ENCODE results near the gene PPP2R1B. TPM values are rescaled to one million over a fixed set of nuclear protein-coding genes. Genes with fewer than 3 reads are reported as not detected.

Gene PPP2R1B
- total RNA-seq, 1 experiment from 2014 or later, result 29.7 TPM

- Histone ChIP-seq H3K4me3 (no peak overlapping the region), H3K9me3 (replicated peaks) (no peaks in the 10 kb centered on the region), H3K27ac (peak overlapping the region; percentile 95), H3K4me1 (replicated peaks) (peaks cover 54% of the 10 kb centered on the region), H3K36me3 (peaks cover 6% of the 10 kb centered on the region), H3K27me3 (replicated peaks) (no peaks in the 10 kb centered on the region)
- DNase-seq (ENCODE audit: low read depth in 1 of 2, low spot score in 2 of 2), result no peak
These were observed 31.9 kb downstream of the PPP2R1B start for GRCh38 chr11:111734101-111734953.

GRCh38 chr11:111733611-111734088 lies 32.5 kb downstream of the PPP2R1B start:
- H3K4me1 ChIP-seq (replicated peaks), result peaks cover 54% of the 10 kb centered on the region
- H3K36me3 ChIP-seq, result peaks cover 6% of the 10 kb centered on the region
- no peaks in the 10 kb centered on the region for H3K27me3 ChIP-seq (replicated peaks)
- peak overlapping the region; percentile 95 for H3K27ac ChIP-seq
- peak in 1 of 2 experiments; percentile 31 for DNase-seq (ENCODE audit: low read depth in 1 of 2, low spot score in 2 of 2)
- no peak overlapping the region for H3K4me3 ChIP-seq
- H3K9me3 ChIP-seq (replicated peaks), result no peaks in the 10 kb centered on the region

GRCh38 chr11:111733016-111733415 lies 33.2 kb downstream of the PPP2R1B start:
- Histone ChIP-seq H3K4me1 (replicated peaks) (peaks cover 54% of the 10 kb centered on the region), H3K27me3 (replicated peaks) (no peaks in the 10 kb centered on the region), H3K36me3 (peaks cover 6% of the 10 kb centered on the region), H3K4me3 (no peak overlapping the region), H3K27ac (peak overlapping the region; percentile 95), H3K9me3 (replicated peaks) (no peaks in the 10 kb centered on the region)
- DNase-seq (ENCODE audit: low read depth in 1 of 2, low spot score in 2 of 2), result peak; percentile 61 to 72

- no peak for DNase-seq (ENCODE audit: low read depth in 1 of 2, low spot score in 2 of 2)
- Histone ChIP-seq H3K27me3 (replicated peaks) (no peaks in the 10 kb centered on the region), H3K27ac (no peak overlapping the region), H3K4me1 (replicated peaks) (peaks cover 52% of the 10 kb centered on the region), H3K9me3 (replicated peaks) (no peaks in the 10 kb centered on the region), H3K36me3 (peaks cover 6% of the 10 kb centered on the region), H3K4me3 (no peak overlapping the region)
These were observed 34.4 kb downstream of the PPP2R1B start for GRCh38 chr11:111731821-111732220.

- Histone ChIP-seq H3K4me3 (no peak overlapping the region), H3K4me1 (replicated peaks) (peaks cover 44% of the 10 kb centered on the region), H3K36me3 (peaks cover under 1% of the 10 kb centered on the region; the same call in 1 of the 2 replicates), H3K27ac (no peak overlapping the region), H3K27me3 (replicated peaks) (no peaks in the 10 kb centered on the region), H3K9me3 (replicated peaks) (no peaks in the 10 kb centered on the region)
- DNase-seq (ENCODE audit: low read depth in 1 of 2, low spot score in 2 of 2), result no peak
These were observed 35.2 kb downstream of the PPP2R1B start for GRCh38 chr11:111730871-111731591.

GRCh38 chr11:111729831-111730311 lies 36.3 kb downstream of the PPP2R1B start:
- H3K9me3 ChIP-seq (replicated peaks), result no peaks in the 10 kb centered on the region
- no peaks in the 10 kb centered on the region; the same call in 1 of the 2 replicates for H3K36me3 ChIP-seq
- H3K4me3 ChIP-seq, result no peak overlapping the region
- no peaks in the 10 kb centered on the region for H3K27me3 ChIP-seq (replicated peaks)
- no peak overlapping the region for H3K27ac ChIP-seq
- H3K4me1 ChIP-seq (replicated peaks), result peaks cover 32% of the 10 kb centered on the region
- no peak for DNase-seq (ENCODE audit: low read depth in 1 of 2, low spot score in 2 of 2)

- H3K36me3 ChIP-seq, result peaks cover 1% of the 10 kb centered on the region
- H3K27me3 ChIP-seq (replicated peaks), result no peaks in the 10 kb centered on the region
- H3K9me3 ChIP-seq (replicated peaks), result no peaks in the 10 kb centered on the region
- no peak overlapping the region for H3K4me3 ChIP-seq
- DNase-seq (ENCODE audit: low read depth in 1 of 2, low spot score in 2 of 2), result no peak
- no peak overlapping the region for H3K27ac ChIP-seq
- peaks cover 26% of the 10 kb centered on the region for H3K4me1 ChIP-seq (replicated peaks)
These were observed 36.9 kb downstream of the PPP2R1B start for GRCh38 chr11:111729071-111729830.

GRCh38 chr11:111727431-111727830 lies 38.8 kb downstream of the PPP2R1B start:
- Histone ChIP-seq H3K36me3 (peaks cover 15% of the 10 kb centered on the region), H3K4me3 (no peak overlapping the region), H3K4me1 (replicated peaks) (peaks cover 8% of the 10 kb centered on the region), H3K9me3 (replicated peaks) (no peaks in the 10 kb centered on the region), H3K27me3 (replicated peaks) (no peaks in the 10 kb centered on the region), H3K27ac (no peak overlapping the region)
- DNase-seq (ENCODE audit: low read depth in 1 of 2, low spot score in 2 of 2), result no peak

- Histone ChIP-seq H3K4me3 (no peak overlapping the region), H3K27me3 (replicated peaks) (no peaks in the 10 kb centered on the region), H3K9me3 (replicated peaks) (no peaks in the 10 kb centered on the region), H3K27ac (no peak overlapping the region), H3K4me1 (replicated peaks) (peaks cover 6% of the 10 kb centered on the region), H3K36me3 (peaks cover 21% of the 10 kb centered on the region)
- DNase-seq (ENCODE audit: low read depth in 1 of 2, low spot score in 2 of 2), result no peak
These were observed 39.9 kb downstream of the PPP2R1B start for GRCh38 chr11:111726301-111726713.

- Histone ChIP-seq H3K4me3 (no peak overlapping the region), H3K27me3 (replicated peaks) (no peaks in the 10 kb centered on the region), H3K27ac (no peak overlapping the region), H3K9me3 (replicated peaks) (no peaks in the 10 kb centered on the region), H3K4me1 (replicated peaks) (peaks cover 6% of the 10 kb centered on the region), H3K36me3 (peaks cover 28% of the 10 kb centered on the region)
- no peak for DNase-seq (ENCODE audit: low read depth in 1 of 2, low spot score in 2 of 2)
These were observed 40.6 kb downstream of the PPP2R1B start for GRCh38 chr11:111725621-111726020.

GRCh38 chr11:111724615-111725129 lies 41.5 kb downstream of the PPP2R1B start:
- DNase-seq (ENCODE audit: low read depth in 1 of 2, low spot score in 2 of 2), result no peak
- Histone ChIP-seq H3K27ac (no peak overlapping the region), H3K27me3 (replicated peaks) (no peaks in the 10 kb centered on the region), H3K4me1 (replicated peaks) (peaks cover 4% of the 10 kb centered on the region), H3K9me3 (replicated peaks) (no peaks in the 10 kb centered on the region), H3K4me3 (no peak overlapping the region), H3K36me3 (peaks cover 35% of the 10 kb centered on the region)

- Histone ChIP-seq H3K27ac (no peak overlapping the region), H3K27me3 (replicated peaks) (no peaks in the 10 kb centered on the region), H3K36me3 (peaks cover 35% of the 10 kb centered on the region), H3K4me1 (replicated peaks) (peaks cover 11% of the 10 kb centered on the region), H3K9me3 (replicated peaks) (no peaks in the 10 kb centered on the region), H3K4me3 (no peak overlapping the region)
- no peak for DNase-seq (ENCODE audit: low read depth in 1 of 2, low spot score in 2 of 2)
These were observed 42.6 kb downstream of the PPP2R1B start for GRCh38 chr11:111723595-111723994.

GRCh38 chr11:111722501-111722900 lies 43.7 kb downstream of the PPP2R1B start:
- no peak overlapping the region for H3K4me3 ChIP-seq
- no peak overlapping the region for H3K27ac ChIP-seq
- peaks cover 21% of the 10 kb centered on the region for H3K4me1 ChIP-seq (replicated peaks)
- DNase-seq (ENCODE audit: low read depth in 1 of 2, low spot score in 2 of 2), result no peak
- H3K9me3 ChIP-seq (replicated peaks), result no peaks in the 10 kb centered on the region
- peaks cover 35% of the 10 kb centered on the region for H3K36me3 ChIP-seq
- H3K27me3 ChIP-seq (replicated peaks), result no peaks in the 10 kb centered on the region
